Measurements from ENCODE around the gene ZNF730. TPM values are rescaled to one million over a fixed set of nuclear protein-coding genes. Genes with fewer than 3 reads are reported as not detected.
A peak's percentile ranks its signal among the peaks of the same experiment; 100 is the strongest.
"Not testable (repeated sequence)": the region's sequence is repeated elsewhere in the genome, so short reads cannot be mapped to it uniquely, and the experiment has no call there.

ZNF730 gene
- total RNA-seq = 1 to 10 TPM in 1 of 4 donors, not detected in 3; 6.3 TPM

DNA sequence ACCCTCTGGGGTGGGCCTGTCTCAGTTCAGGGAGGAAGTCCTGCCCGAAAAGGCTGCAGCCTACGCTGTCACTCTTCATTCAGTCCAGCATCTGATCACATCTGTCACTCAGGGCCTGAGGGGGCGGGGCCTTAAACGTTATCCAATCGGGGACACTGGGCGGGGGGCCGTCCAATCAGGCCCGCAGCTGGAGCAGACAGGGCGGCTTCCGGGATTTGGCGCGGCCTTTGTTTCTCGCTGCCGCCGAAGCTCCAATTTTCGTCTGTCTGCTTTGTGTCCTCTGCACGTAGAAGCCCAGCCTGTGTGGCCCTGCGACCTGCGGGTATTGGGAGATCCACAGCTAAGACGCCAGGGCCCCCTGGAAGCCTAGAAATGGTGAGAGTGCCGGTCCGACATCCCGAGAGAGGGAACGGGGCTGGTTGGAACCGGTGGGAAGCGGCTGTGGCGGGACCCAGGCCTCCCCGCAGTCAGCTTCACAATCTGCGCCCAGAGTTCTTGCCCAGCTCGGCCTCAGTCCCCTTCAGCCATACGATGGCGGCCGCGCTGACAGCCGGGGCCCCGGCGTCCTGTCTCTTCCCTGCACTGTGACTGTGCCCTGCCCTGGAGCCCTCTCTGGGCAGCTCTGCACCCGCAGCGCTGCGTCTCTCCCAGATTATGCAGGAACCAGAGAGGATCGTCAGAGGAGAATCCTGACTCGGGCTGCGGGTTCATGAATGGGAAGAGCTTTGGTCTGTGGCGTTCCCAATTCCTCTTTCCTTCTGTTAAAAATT lies at the start of gene ZNF730:
TSS of gene ZNF730 (plus strand) at position 224 of the 770 bp plus-strand sequence. CDS start at position 373, 149 bp downstream.
- TF ChIP-seq POLR2A (IDR thresholded peaks at IDR 0.05) (no peak), EP300 (IDR thresholded peaks at IDR 0.05) (no peak)
- TF ChIP-seq, protein P1, sequence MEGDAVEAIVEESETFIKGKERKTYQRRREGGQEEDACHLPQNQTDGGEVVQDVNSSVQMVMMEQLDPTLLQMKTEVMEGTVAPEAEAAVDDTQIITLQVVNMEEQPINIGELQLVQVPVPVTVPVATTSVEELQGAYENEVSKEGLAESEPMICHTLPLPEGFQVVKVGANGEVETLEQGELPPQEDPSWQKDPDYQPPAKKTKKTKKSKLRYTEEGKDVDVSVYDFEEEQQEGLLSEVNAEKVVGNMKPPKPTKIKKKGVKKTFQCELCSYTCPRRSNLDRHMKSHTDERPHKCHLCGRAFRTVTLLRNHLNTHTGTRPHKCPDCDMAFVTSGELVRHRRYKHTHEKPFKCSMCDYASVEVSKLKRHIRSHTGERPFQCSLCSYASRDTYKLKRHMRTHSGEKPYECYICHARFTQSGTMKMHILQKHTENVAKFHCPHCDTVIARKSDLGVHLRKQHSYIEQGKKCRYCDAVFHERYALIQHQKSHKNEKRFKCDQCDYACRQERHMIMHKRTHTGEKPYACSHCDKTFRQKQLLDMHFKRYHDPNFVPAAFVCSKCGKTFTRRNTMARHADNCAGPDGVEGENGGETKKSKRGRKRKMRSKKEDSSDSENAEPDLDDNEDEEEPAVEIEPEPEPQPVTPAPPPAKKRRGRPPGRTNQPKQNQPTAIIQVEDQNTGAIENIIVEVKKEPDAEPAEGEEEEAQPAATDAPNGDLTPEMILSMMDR (IDR thresholded peaks at IDR 0.05) = no peak
- peak within 1 kb of the TSS; percentile 21 to 50 (median 32) for H3K4me3 ChIP-seq
- H3K4me1 ChIP-seq = peaks cover 0 to 5% (median 0%) of the 10 kb centered on the region in 4 donors
- no peaks in the 10 kb centered on the region for H3K9me3 ChIP-seq
- H3K27me3 ChIP-seq = no peaks in the 10 kb centered on the region
- peak in 1 of 2 donors; percentile 17 for DNase-seq (ENCODE audit: low spot score in 2 of 2)
- H3K36me3 ChIP-seq = no peaks in the 10 kb centered on the region
- WGBS, 2 donors = 0% methylated on average over 34 to 38 of the region's 44 CpGs
- H3K27ac ChIP-seq = no peak within 1 kb of the TSS

DNA sequence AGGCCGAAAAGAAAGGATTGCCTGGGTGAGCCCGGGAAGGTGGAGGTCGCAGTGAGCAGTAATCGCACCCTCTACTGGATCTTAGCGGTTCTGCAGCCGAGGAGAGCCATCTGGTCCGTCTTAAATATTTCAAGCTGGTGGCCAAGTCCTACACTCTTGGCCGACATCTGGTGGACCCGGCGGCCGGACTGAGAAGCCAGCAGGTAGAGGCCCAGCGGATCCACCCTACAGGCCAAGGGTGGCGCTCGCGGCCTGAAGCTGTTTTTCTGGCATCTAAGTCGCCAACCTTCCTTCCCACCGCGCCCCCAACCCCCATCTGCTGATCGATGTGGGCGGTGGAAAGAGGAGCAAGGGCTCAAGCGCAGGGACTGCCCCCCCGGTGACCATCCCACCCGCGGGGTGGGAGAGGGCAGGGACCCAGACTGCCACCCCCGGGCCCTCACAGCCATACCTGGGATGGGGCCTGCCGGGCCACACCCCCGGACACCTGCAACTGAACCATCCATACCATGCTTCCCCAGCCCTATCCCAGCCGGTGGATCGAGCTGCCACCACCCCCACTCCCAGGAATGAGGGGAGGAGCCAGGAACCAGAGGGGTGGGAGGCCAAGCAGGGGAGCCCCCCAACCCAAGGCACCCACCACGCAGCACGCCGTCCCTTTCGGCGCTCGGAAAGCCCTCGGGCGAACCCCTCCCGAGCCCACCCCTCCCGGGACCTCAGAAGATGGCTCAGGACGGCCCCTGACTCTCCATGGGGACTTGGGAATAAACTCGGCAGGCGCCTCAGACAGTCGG lies 46.3 kb upstream of the ZNF730 start:
- no peaks in the 10 kb centered on the region for H3K36me3 ChIP-seq
- H3K9me3 ChIP-seq = peaks cover 0 to 39% (median 0%) of the 10 kb centered on the region in 4 donors
- peak overlapping the region in 2 of 4 donors; percentile 11 to 28 for H3K4me3 ChIP-seq
- no peak overlapping the region for H3K27ac ChIP-seq
- TF ChIP-seq, protein P1 (IDR thresholded peaks at IDR 0.05) = peak in 1 of 5 experiments; percentile 18
- no peak for TF ChIP-seq POLR2A (IDR thresholded peaks at IDR 0.05)
- DNase-seq (ENCODE audit: low spot score in 2 of 2) = no peak
- H3K27me3 ChIP-seq = peaks cover 0 to 15% of the 10 kb centered on the region in 2 donors
- peaks cover 0 to 11% (median 0%) of the 10 kb centered on the region in 4 donors for H3K4me1 ChIP-seq
- WGBS, 2 donors = 7 to 11% methylated on average over 22 to 25 of the region's 43 CpGs

DNA sequence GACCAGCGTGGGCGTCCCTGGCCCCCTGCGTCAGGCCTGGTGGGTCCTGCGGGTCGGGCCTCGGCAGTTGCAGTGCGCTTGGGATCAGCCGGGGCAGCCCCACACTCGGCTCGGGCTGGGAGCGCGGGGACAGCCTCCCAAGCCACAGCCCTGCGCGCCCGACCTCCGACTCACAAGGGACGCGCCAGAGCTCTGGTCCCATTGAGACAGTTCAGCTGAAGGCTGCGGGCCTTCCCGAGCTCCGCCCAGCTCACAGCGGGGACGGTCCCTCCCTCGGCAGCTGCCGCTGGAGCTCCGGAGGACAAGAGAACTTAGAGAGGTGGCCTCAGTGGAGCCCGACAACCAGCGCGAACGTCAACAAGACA lies 45.7 kb upstream of the ZNF730 start:
- H3K27me3 ChIP-seq = peaks cover 0 to 15% of the 10 kb centered on the region in 2 donors
- TF ChIP-seq POLR2A (IDR thresholded peaks at IDR 0.05) = no peak
- TF ChIP-seq, protein P1 (IDR thresholded peaks at IDR 0.05) = no peak
- no peak for TF ChIP-seq EP300 (IDR thresholded peaks at IDR 0.05)
- peaks cover 0 to 11% (median 0%) of the 10 kb centered on the region in 4 donors for H3K4me1 ChIP-seq
- peak overlapping the region in 2 of 4 donors; percentile 11 to 28 for H3K4me3 ChIP-seq
- H3K36me3 ChIP-seq = no peaks in the 10 kb centered on the region
- no peak overlapping the region for H3K27ac ChIP-seq
- 1 to 4% methylated on average over 12 to 29 of the region's 30 CpGs for WGBS, 2 donors
- DNase-seq (ENCODE audit: low spot score in 2 of 2) = no peak
- peaks cover 0 to 39% (median 0%) of the 10 kb centered on the region in 4 donors for H3K9me3 ChIP-seq

DNA sequence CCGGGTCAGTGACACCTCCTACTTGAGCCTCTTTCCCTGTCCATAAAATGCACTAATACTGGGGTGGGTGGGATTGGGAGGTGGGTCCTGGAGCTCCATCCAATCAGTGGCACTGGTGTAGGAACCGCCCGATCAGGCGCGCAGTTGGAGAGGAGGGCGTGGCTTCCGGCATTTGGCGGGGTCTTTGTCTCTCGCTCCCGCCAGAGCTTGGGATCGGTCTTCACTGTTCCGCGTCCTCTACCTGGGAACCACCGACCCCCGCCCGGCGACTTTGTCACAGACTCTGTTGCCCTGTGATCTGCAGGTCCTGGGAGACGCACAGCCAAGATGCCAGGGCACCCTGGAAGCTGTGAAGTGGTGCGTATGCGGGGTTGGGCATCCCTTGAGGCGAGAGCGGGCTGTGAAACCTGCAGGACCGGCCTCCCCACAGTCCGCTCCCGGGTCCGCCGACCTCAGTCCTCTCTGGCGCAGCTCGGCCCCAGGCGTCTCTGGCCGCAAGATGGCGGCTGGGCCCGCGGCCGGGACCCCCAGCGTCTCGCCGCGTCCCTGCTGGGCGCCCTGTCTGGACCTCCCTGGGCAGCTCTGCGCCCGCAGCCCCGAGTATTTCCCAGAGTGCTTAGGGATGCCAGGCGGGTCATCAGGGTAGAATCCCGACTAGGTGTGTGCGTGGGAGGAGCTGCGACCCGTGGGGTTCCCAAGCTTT lies 41.6 kb upstream of the ZNF730 start:
- Histone ChIP-seq H3K4me3 (peak overlapping the region; percentile 18 to 48 (median 30)), H3K4me1 (peaks cover 0 to 10% (median 0%) of the 10 kb centered on the region in 4 donors), H3K9me3 (peaks cover 0 to 37% (median 0%) of the 10 kb centered on the region in 4 donors), H3K27me3 (peaks cover 0 to 14% of the 10 kb centered on the region in 2 donors), H3K36me3 (no peaks in the 10 kb centered on the region), H3K27ac (no peak overlapping the region)
- TF ChIP-seq, protein P1 (IDR thresholded peaks at IDR 0.05) = no peak
- TF ChIP-seq POLR2A (IDR thresholded peaks at IDR 0.05) (no peak), EP300 (IDR thresholded peaks at IDR 0.05) (no peak)
- 2 to 3% methylated on average over 25 to 44 of the region's 48 CpGs for WGBS, 2 donors
- no peak for DNase-seq (ENCODE audit: low spot score in 2 of 2)

DNA sequence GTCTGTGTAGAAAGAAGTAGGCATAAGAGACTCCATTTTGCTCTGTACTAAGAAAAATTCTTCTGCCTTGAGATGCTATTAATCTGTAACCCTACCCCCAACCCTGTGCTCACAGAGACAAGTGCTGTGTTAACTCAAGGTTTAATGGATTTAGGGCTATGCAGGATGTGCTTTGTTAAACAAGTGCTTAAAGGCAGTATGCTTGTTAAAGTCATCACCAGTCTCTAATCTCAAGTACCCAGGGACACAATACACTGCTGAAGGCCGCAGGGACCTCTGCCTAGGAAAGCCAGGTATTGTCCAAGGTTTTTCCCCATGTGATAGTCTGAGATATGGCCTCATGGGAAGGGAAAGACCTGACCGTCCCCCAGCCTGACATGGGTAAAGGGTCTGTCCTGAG lies 39.0 kb upstream of the ZNF730 start:
- not testable (repeated sequence) for H3K4me1 ChIP-seq; H3K27me3 ChIP-seq; H3K4me3 ChIP-seq; H3K36me3 ChIP-seq; DNase-seq (ENCODE audit: low spot score in 2 of 2); H3K27ac ChIP-seq
- 65 to 84% methylated on average over 2 of the region's 2 CpGs for WGBS, 2 donors
- H3K9me3 ChIP-seq = peaks cover 0 to 30% (median 0%) of the 10 kb centered on the region in 4 donors

Data from tibial nerve (tissue), 4 donors.